Loucy (cell line): ENCODE data around the gene PDXP.

ENCODE experiments used
- EZH2phosphoT487 ChIP-seq: fragments of 200-600 bp; IDR thresholded peaks from 2 replicates; pipeline ENCODE4 v1.6.1; 2018; ENCODE audit warnings: antibody characterized with exemption, mild to moderate bottlenecking, moderate library complexity, borderline replicate concordance
- TF ChIP-seq, protein P1 (sequence below): fragments of 200-600 bp; sonication (generic); conservative IDR thresholded peaks from 2 replicates; pipeline ENCODE4 v1.5.1; 2014; ENCODE audit warnings: mild to moderate bottlenecking, antibody characterized with exemption, low read length

DNA sequence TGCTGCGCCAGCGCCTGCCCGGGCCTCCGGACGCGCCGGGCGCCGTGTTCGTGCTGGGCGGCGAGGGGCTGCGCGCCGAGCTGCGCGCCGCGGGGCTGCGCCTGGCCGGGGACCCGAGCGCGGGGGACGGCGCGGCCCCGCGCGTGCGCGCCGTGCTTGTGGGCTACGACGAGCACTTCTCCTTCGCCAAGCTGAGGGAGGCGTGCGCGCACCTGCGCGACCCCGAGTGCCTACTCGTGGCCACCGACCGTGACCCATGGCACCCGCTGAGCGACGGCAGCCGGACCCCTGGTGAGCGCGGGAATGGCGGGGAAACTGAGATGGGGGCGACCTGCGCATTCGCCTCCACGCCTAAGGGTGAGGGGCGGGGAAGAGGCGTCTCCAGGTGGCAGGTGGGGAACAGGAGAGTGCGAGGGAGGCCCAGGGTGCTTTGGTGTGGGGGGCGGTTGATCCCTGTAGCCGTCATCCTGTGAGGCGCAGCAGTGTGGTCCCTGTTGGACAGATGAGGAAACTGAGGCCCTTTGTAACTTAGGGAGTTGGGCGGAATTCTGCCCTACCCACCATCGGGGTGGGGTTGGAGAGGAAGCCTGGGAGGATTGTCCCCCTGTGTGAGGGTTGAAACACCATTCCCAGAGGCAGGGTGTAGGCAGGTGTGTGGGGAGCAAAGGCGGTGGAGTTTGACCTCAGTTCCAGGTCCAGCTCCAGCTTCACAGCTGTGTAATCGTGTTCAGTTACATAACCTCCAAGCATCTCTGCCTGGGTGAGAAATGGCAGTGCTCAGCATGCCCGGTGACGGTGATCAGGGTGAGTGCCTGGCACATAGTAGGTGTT, 758 bp downstream of the PDXP start:
- TF ChIP-seq, protein P1, sequence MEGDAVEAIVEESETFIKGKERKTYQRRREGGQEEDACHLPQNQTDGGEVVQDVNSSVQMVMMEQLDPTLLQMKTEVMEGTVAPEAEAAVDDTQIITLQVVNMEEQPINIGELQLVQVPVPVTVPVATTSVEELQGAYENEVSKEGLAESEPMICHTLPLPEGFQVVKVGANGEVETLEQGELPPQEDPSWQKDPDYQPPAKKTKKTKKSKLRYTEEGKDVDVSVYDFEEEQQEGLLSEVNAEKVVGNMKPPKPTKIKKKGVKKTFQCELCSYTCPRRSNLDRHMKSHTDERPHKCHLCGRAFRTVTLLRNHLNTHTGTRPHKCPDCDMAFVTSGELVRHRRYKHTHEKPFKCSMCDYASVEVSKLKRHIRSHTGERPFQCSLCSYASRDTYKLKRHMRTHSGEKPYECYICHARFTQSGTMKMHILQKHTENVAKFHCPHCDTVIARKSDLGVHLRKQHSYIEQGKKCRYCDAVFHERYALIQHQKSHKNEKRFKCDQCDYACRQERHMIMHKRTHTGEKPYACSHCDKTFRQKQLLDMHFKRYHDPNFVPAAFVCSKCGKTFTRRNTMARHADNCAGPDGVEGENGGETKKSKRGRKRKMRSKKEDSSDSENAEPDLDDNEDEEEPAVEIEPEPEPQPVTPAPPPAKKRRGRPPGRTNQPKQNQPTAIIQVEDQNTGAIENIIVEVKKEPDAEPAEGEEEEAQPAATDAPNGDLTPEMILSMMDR = no peak
- TF ChIP-seq EZH2phosphoT487 = no peak
